GM21825 (cell line): Measurements from ENCODE around the gene SHBG.
"Not testable (repeated sequence)": the region's sequence is repeated elsewhere in the genome, so short reads cannot be mapped to it uniquely, and the experiment has no call there.

Experiments
- ATAC-seq: cut with Tn5 transposase; IDR thresholded peaks from one replicate; pipeline ENCODE4 v1.9.1; 2021; ENCODE audit warnings: mild to moderate bottlenecking, moderate library complexity; ENCODE audit not compliant: unreplicated experiment

SHBG gene

GRCh38 chr17:7629939-7630571, at the start of gene SHBG:
TSS of gene SHBG (plus strand) at chr17:7630135. CDS start at chr17:7630173, 38 bp downstream.
- ATAC-seq: no peak

- ATAC-seq: no peak
Measured at GRCh38 chr17:7580604-7581575, 49.0 kb upstream of the SHBG start.

DNA sequence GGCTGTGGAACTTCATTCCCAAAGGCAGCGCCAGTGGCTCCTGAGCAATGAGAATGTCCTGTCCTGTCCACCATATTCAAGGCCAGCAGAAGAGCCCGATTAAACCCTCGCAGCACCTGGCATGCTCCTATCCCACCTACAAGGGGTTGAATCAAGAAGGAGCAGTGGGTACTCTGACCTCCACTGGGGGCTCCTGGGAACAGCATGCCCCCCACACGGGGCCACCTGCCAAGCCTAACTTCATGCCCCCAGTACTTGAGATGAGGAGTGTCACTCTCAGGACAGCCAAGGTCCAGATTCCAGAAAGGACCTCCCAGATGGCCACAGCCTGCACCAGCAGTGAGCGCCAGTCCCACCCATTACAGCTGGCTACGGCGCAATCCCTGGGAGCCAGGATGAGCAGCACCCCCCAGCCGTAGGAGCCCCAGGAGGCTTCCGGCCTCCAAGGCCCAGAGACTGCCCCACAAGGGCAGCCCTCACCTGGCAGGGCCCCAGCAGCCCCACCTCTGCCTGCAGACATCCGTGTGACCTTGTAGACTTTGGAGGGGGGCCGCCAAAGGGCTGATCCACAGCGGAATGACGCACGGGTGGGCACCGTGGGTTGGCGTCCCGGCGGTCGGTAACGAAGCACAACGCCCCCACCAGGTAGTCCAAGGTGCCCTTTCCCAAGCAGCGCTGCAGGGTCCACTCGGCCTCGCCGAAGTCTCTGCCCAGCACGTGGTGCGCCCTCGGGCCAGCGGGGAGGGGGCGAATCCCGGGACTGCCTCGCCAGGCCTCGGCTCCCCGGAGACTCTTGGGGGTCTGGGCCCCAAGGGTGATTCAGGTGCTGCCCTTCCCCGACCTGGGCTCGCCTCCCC, 47.3 kb upstream of the SHBG start:
- ATAC-seq: no peak

- ATAC-seq: peak; percentile 48
Measured at GRCh38 chr17:7583253-7584109, 46.5 kb upstream of the SHBG start, which contains the start of gene MPDU1. TSS of gene MPDU1 (plus strand) at chr17:7583852. CDS start at chr17:7583863, 11 bp downstream.

GRCh38 chr17:7586673-7587419, 43.1 kb upstream of the SHBG start:
- ATAC-seq: no peak

DNA sequence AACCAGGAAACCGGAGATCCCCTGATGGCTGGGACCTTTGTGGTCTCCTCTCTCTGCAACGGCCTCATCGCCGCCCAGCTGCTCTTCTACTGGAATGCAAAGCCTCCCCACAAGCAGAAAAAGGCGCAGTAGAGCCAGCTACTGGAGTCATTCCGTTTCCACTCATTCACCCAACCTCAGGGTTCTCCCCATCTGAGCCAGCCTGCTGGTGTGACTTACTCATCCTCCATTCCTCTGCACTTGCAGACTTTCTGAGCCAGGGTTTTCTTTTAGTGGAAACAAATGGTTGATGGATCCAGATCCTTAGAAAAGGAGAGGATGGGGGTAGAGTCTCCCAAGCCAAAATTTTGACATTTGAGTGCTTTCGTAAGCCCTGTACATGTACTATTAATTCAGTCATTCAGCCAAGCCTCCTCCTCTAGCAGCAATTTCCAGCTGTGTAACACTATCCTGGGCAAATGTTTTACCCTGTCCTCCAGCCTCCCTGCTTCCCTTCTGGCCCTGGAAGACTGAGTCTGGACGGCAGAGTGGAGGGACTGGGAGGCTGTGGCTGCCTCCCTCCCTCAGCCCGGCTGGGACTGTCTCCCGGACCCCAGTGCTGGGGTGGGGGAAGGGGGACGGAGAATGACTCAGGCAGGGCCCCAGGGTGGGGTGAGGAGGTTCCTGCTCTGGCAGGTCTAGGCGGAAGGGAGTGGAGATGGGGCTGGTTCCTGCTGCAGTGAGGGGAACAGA, 42.3 kb upstream of the SHBG start:
- ATAC-seq: no peak

GRCh38 chr17:7588553-7589203, 41.3 kb upstream of the SHBG start:
- ATAC-seq: no peak

GRCh38 chr17:7589204-7589868, 40.6 kb upstream of the SHBG start:
- ATAC-seq: no peak

- ATAC-seq: no peak
Measured at GRCh38 chr17:7589891-7590691, 39.8 kb upstream of the SHBG start, which contains the start of gene SOX15. TSS of gene SOX15 (minus strand) at chr17:7590094. CDS start at chr17:7589676, 418 bp downstream.

DNA sequence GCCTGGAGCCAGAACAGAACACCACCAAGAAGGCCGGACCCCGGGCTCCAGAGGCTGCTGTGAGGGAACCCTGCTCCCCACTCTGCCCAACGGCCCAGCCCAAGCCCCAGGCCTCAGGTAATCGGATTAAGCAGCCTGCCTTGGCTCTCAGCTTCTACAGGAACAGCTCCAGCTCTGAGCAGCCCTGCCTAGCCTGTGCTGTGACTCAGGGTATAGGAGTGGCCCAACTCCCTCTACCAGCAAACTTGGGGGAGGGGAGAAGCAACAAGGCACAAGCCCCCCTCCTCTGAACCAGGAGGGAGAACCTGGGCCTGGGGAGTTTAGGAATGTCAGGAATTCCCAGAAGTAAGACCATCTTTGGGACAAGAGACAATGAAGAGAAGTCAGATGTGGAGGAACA, 39.2 kb upstream of the SHBG start:
- ATAC-seq: no peak

- ATAC-seq: no peak
Measured at GRCh38 chr17:7591596-7591995, 38.3 kb upstream of the SHBG start.

- no peak for ATAC-seq
Measured at GRCh38 chr17:7592422-7593021, 37.4 kb upstream of the SHBG start.

GRCh38 chr17:7593296-7593695, 36.6 kb upstream of the SHBG start:
- ATAC-seq: no peak

DNA sequence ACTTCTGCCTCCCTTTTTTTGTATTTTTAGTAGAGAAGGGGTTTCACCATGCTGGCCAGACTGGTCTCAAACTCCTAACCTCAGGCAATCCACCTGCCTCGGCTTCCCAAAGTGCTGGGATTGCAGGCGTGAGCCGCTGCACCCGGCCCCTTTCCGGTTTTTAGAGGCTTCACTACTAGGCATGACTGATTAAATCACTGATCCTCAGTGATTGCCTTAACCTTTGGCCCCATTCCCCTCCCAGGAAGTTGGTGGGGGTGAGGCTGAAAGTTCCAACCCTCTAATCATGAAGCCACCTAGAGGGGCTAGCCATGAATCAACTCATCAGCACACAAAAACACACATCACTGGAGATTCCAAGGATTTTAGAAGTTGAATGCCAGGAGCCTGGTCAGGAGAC, 32.4 kb upstream of the SHBG start:
- ATAC-seq: not testable (repeated sequence)

GRCh38 chr17:7606280-7606679, 23.7 kb upstream of the SHBG start:
- no peak for ATAC-seq

DNA sequence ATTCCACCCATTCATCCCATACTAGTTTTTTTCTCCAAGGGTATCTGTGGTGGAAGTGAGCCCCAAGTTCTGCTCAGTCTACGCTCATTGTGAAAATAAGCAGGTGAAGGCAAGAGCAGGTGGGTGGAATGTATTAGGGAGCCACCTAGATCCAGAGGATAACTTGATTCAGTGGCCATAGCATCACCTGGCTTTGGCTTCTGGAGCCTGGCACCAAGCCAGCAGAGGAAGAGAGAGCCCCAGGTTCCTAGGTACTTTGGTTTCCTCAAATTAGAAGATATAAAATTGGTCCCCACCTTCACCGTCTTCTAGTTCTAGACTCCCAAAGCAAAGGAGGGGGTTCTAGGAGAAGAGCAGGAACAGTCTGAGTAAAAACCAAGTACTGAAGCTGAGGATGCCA, 19.3 kb upstream of the SHBG start:
- ATAC-seq: no peak
